Transverse colon (tissue), 4 donors: Measurements from ENCODE around the gene LSAMP.

ENCODE experiments used
- POLR2A ChIP-seq: fragments of 450-650 bp; IDR thresholded peaks from one replicate; pipeline ENCODE4 v1.6.1; 2016; ENCODE audit warnings: antibody characterized with exemption, mild to moderate bottlenecking, moderate library complexity
- POLR2AphosphoS5 ChIP-seq, 3 donors: sonication (generic); formaldehyde crosslinking; IDR thresholded peaks; one replicate each; pipeline ENCODE4 v1.6.1; 2016; ENCODE audit warnings: antibody characterized with exemption in 3 of 3
- TF ChIP-seq, protein P1 (sequence below), 5 experiments: fragments of 200-600 bp in 3 of 5; fragments of 450-650 bp in 2 of 5; sonication (generic) in 3 of 5; IDR thresholded peaks; 1 replicate in 2 of 5; 2 replicates in 3 of 5; pipeline ENCODE4 v1.5.1; 2016 to 2017; ENCODE audit warnings: antibody characterized with exemption in 5 of 5, inconsistent platforms in 3 of 5, mild to moderate bottlenecking in 2 of 5, moderate library complexity in 1 of 5

DNA sequence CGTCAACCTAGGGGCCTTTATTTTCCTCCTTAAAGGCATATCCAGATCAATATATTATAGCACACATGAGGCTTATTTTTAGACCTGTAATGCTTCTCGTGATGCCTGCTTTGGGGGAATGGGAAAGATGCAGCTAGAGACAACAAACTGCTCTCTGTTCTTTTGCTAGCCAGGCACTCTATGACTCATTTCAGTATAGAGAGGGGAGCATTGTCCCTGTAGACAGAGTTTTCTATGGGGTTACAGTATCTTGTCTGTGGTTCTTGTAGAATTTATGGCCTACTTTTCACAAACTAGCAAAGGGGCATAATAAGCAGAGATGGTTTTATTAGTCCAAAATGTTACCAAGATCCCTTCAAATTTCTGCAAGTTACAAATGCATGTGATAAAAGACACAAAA is 305.6 kb downstream of the LSAMP start:
- TF ChIP-seq POLR2A (no peak), POLR2AphosphoS5 (IDR thresholded peaks at IDR 0.05) (no peak)
- TF ChIP-seq, protein P1, sequence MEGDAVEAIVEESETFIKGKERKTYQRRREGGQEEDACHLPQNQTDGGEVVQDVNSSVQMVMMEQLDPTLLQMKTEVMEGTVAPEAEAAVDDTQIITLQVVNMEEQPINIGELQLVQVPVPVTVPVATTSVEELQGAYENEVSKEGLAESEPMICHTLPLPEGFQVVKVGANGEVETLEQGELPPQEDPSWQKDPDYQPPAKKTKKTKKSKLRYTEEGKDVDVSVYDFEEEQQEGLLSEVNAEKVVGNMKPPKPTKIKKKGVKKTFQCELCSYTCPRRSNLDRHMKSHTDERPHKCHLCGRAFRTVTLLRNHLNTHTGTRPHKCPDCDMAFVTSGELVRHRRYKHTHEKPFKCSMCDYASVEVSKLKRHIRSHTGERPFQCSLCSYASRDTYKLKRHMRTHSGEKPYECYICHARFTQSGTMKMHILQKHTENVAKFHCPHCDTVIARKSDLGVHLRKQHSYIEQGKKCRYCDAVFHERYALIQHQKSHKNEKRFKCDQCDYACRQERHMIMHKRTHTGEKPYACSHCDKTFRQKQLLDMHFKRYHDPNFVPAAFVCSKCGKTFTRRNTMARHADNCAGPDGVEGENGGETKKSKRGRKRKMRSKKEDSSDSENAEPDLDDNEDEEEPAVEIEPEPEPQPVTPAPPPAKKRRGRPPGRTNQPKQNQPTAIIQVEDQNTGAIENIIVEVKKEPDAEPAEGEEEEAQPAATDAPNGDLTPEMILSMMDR (IDR thresholded peaks at IDR 0.05), result no peak
